ENCODE results near the gene NUDT16.

The NUDT16 gene

GRCh38 chr3:131388490-131388799, 6.9 kb downstream of the NUDT16 start:
- TF ChIP-seq CTCF (IDR thresholded peaks at IDR 0.05; ENCODE audit: low read depth, low read length): no peak
- H2AFZ ChIP-seq (ENCODE audit: low read depth, low read length): no peak overlapping the region
- H3K4me3 ChIP-seq (ENCODE audit: low read length): no peak overlapping the region
- no peak overlapping the region for H3K27ac ChIP-seq (ENCODE audit: low read length)
- no peaks in the 10 kb centered on the region for H3K27me3 ChIP-seq (ENCODE audit: low read depth, low read length)
- H3K79me2 ChIP-seq (ENCODE audit: low read length): no peaks in the 10 kb centered on the region
- no peak overlapping the region for H3K4me2 ChIP-seq (ENCODE audit: low read length)
- H3K36me3 ChIP-seq (replicated peaks; ENCODE audit: low read depth, low read length): peaks cover 12% of the 10 kb centered on the region
- H3K9ac ChIP-seq (ENCODE audit: low read length): no peak overlapping the region
- peaks cover 4% of the 10 kb centered on the region for H3K4me1 ChIP-seq (ENCODE audit: low read length)
- H3K9me3 ChIP-seq (ENCODE audit: insufficient read depth, low read length): no peaks in the 10 kb centered on the region
- no peaks in the 10 kb centered on the region for H4K20me1 ChIP-seq (ENCODE audit: insufficient read depth, low read length)

- TF ChIP-seq EZH2phosphoT487 (IDR thresholded peaks at IDR 0.05; ENCODE audit: low read depth) (no peak), CTCF (IDR thresholded peaks at IDR 0.05; ENCODE audit: low read depth, low read length) (no peak)
- no peaks in the 10 kb centered on the region for H3K27me3 ChIP-seq (ENCODE audit: low read depth, low read length)
- peaks cover 4% of the 10 kb centered on the region for H3K4me1 ChIP-seq (ENCODE audit: low read length)
Measured at GRCh38 chr3:131390331-131390730, 8.8 kb downstream of the NUDT16 start.

GRCh38 chr3:131393051-131393450, 11.5 kb downstream of the NUDT16 start:
- no peak for TF ChIP-seq EZH2phosphoT487 (IDR thresholded peaks at IDR 0.05; ENCODE audit: low read depth)
- TF ChIP-seq CTCF (IDR thresholded peaks at IDR 0.05; ENCODE audit: low read depth, low read length): no peak
- Histone ChIP-seq H3K4me1 (ENCODE audit: low read length) (no peaks in the 10 kb centered on the region), H3K27ac (ENCODE audit: low read length) (no peak overlapping the region), H2AFZ (ENCODE audit: low read depth, low read length) (no peak overlapping the region), H3K9me3 (ENCODE audit: insufficient read depth, low read length) (no peaks in the 10 kb centered on the region), H3K27me3 (ENCODE audit: low read depth, low read length) (no peaks in the 10 kb centered on the region), H4K20me1 (ENCODE audit: insufficient read depth, low read length) (no peaks in the 10 kb centered on the region), H3K4me3 (ENCODE audit: low read length) (no peak overlapping the region), H3K4me2 (ENCODE audit: low read length) (no peak overlapping the region), H3K36me3 (replicated peaks; ENCODE audit: low read depth, low read length) (no peaks in the 10 kb centered on the region), H3K79me2 (ENCODE audit: low read length) (no peaks in the 10 kb centered on the region), H3K9ac (ENCODE audit: low read length) (no peak overlapping the region)

More at GRCh38 chr3:131390331-131390730, 8.8 kb downstream of the NUDT16 start:
- Histone ChIP-seq H3K9ac (ENCODE audit: low read length) (no peak overlapping the region), H3K4me2 (ENCODE audit: low read length) (no peak overlapping the region), H2AFZ (ENCODE audit: low read depth, low read length) (no peak overlapping the region), H3K4me3 (ENCODE audit: low read length) (no peak overlapping the region), H3K27ac (ENCODE audit: low read length) (no peak overlapping the region), H3K36me3 (replicated peaks; ENCODE audit: low read depth, low read length) (peaks cover 4% of the 10 kb centered on the region), H3K9me3 (ENCODE audit: insufficient read depth, low read length) (no peaks in the 10 kb centered on the region), H4K20me1 (ENCODE audit: insufficient read depth, low read length) (no peaks in the 10 kb centered on the region), H3K79me2 (ENCODE audit: low read length) (no peaks in the 10 kb centered on the region)

GRCh38 chr3:131393868-131394267, 12.3 kb downstream of the NUDT16 start:
- no peak overlapping the region for H3K9ac ChIP-seq (ENCODE audit: low read length)
- H3K27me3 ChIP-seq (ENCODE audit: low read depth, low read length): no peaks in the 10 kb centered on the region
- no peak overlapping the region for H3K27ac ChIP-seq (ENCODE audit: low read length)
- TF ChIP-seq EZH2phosphoT487 (IDR thresholded peaks at IDR 0.05; ENCODE audit: low read depth): no peak
- TF ChIP-seq CTCF (IDR thresholded peaks at IDR 0.05; ENCODE audit: low read depth, low read length): no peak
- no peak overlapping the region for H2AFZ ChIP-seq (ENCODE audit: low read depth, low read length)
- H3K4me3 ChIP-seq (ENCODE audit: low read length): no peak overlapping the region
- H3K4me1 ChIP-seq (ENCODE audit: low read length): no peaks in the 10 kb centered on the region
- H3K79me2 ChIP-seq (ENCODE audit: low read length): no peaks in the 10 kb centered on the region
- H3K4me2 ChIP-seq (ENCODE audit: low read length): no peak overlapping the region
- no peaks in the 10 kb centered on the region for H3K9me3 ChIP-seq (ENCODE audit: insufficient read depth, low read length)
- no peaks in the 10 kb centered on the region for H4K20me1 ChIP-seq (ENCODE audit: insufficient read depth, low read length)
- H3K36me3 ChIP-seq (replicated peaks; ENCODE audit: low read depth, low read length): no peaks in the 10 kb centered on the region
